Measurements from ENCODE around the gene DPEP3.
"Not testable (repeated sequence)": the region's sequence is repeated elsewhere in the genome, so short reads cannot be mapped to it uniquely, and the experiment has no call there.

The DPEP3 gene

GRCh38 chr16:67979955-67980678 lies at the start of gene DPEP3:
TSS of gene DPEP3 (minus strand) at chr16:67980499. CDS start at chr16:67980380, 119 bp downstream.
- no peak for DNase-seq (ENCODE audit: low read depth in 2 of 2)

- DNase-seq (ENCODE audit: low read depth in 2 of 2), result no peak
Measured at GRCh38 chr16:68028996-68029395, 48.7 kb upstream of the DPEP3 start.

- DNase-seq (ENCODE audit: low read depth in 2 of 2), result peak; percentile 91 to 95
Measured at GRCh38 chr16:68022728-68023537, 42.6 kb upstream of the DPEP3 start, which contains the start of the genes DDX28 and DUS2. TSS of gene DDX28 (minus strand) at chr16:68023232. CDS start at chr16:68023202, 30 bp downstream. TSS of gene DUS2 (plus strand) at chr16:68023284. CDS start at chr16:68038024, 14,740 bp downstream.

GRCh38 chr16:68022278-68022727 lies 42.0 kb upstream of the DPEP3 start:
- no peak for DNase-seq (ENCODE audit: low read depth in 2 of 2)

GRCh38 chr16:68021490-68021889 lies 41.2 kb upstream of the DPEP3 start:
- no peak for DNase-seq (ENCODE audit: low read depth in 2 of 2)

DNA sequence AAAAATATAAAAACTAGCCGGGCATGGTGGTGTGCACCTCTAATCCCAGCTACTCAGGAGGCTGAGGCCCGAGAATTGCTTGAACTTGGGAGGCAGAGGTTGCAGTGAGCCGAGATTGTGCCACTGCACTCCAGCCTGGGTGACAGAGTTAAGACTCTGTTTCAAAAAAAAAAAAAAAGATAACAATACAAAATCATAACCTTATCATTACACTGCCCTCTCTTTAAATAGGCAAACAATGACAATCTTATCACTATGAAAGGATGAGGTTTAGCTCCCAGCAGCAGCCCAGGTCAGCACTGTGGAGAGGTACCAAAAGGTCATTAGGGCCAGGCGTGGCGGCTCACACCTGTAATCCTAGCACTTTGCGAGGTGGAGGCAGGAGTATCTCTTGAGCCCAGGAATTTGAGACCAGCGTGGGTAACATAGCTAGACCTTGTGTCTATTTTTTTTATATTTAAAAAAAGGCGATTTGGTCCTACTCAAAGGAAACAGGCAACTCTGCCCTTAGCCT lies 38.9 kb upstream of the DPEP3 start:
- no peak for DNase-seq (ENCODE audit: low read depth in 2 of 2)

GRCh38 chr16:68015681-68016080 lies 35.4 kb upstream of the DPEP3 start, which contains the start of gene DPEP2NB:
TSS of gene DPEP2NB (minus strand) at chr16:68015911. CDS start at chr16:68015770, 141 bp downstream.
- no peak for DNase-seq (ENCODE audit: low read depth in 2 of 2)

DNA sequence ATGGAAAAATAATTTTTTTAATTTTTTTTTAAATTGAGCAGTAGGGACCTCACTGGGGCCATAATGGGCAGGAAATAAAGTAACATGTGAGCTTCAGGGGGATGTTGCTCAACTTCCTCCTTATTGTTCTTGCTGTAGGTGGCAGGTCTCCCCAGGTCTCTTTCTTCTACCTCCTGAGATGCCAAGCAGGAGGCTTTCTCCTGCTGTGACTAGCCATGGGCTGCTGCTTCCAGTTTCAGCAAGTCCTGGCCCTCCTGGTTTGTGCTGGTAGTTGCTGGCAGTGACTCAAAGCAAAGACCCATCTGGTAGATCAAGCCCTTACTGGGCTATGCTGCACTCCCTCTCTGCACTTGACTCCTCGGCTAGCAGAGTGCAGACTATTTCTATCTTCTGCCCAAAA lies 33.1 kb upstream of the DPEP3 start:
- no peak for DNase-seq (ENCODE audit: low read depth in 2 of 2)

- not testable (repeated sequence) for DNase-seq (ENCODE audit: low read depth in 2 of 2)
Measured at GRCh38 chr16:68009872-68010271, 29.6 kb upstream of the DPEP3 start.

GRCh38 chr16:68009157-68009735 lies 28.9 kb upstream of the DPEP3 start:
- DNase-seq (ENCODE audit: low read depth in 2 of 2), result no peak

DNA sequence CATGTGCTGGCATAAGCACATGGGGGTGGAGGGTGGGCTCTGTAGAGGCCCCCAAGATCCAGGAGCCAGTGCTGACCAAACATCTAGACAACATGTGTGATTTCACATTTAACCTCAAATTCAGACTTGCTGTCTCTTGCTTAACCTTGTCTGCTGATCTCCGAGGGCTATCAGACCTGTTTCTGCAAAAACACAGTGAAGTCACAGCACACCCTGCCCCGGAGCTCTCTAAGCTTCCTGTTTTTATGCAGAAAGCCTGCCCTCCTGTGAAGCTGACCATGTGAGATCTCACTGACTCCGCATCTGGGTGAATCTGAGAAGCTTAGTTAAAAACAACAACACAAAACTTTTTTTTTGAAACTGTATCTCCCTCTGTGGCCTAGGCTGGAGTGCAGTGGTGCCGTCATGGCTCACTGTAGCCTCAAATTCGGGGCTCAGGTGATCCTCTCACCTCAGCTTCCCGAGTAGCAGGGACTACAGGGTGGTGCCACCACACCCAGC lies 25.5 kb upstream of the DPEP3 start:
- DNase-seq (ENCODE audit: low read depth in 2 of 2), result no peak

GRCh38 chr16:68005211-68005610 lies 24.9 kb upstream of the DPEP3 start:
- no peak for DNase-seq (ENCODE audit: low read depth in 2 of 2)

- DNase-seq (ENCODE audit: low read depth in 2 of 2), result no peak
Measured at GRCh38 chr16:68003031-68003430, 22.7 kb upstream of the DPEP3 start.

GRCh38 chr16:68000450-68000849 lies 20.2 kb upstream of the DPEP3 start:
- DNase-seq (ENCODE audit: low read depth in 2 of 2), result no peak

DNA sequence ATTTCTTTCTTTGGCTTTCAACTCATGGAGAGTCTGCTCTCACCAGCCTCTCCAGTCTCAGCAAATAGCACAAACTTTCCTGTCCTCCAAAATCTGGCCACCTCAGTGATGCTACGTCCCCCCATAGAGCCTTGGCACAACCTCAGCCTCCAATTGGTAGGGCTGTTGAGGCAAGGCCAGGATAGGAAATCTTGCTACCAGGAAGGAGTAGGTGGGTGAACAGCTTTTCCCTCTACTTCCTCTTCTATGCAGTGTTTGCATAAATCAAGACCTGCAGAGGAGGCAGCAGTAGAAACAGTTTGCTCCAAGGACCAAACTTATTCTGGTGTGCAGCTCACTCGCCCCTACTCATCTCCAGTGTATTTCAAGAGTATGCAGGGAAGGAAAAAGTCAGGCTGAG lies 19.7 kb upstream of the DPEP3 start:
- no peak for DNase-seq (ENCODE audit: low read depth in 2 of 2)

GRCh38 chr16:67998779-67999688 lies 18.7 kb upstream of the DPEP3 start, which contains the start of gene DPEP2:
TSS of gene DPEP2 (minus strand) at chr16:67999484. CDS start at chr16:67993212, 6,272 bp downstream.
- not testable (repeated sequence) for DNase-seq (ENCODE audit: low read depth in 2 of 2)

DNA sequence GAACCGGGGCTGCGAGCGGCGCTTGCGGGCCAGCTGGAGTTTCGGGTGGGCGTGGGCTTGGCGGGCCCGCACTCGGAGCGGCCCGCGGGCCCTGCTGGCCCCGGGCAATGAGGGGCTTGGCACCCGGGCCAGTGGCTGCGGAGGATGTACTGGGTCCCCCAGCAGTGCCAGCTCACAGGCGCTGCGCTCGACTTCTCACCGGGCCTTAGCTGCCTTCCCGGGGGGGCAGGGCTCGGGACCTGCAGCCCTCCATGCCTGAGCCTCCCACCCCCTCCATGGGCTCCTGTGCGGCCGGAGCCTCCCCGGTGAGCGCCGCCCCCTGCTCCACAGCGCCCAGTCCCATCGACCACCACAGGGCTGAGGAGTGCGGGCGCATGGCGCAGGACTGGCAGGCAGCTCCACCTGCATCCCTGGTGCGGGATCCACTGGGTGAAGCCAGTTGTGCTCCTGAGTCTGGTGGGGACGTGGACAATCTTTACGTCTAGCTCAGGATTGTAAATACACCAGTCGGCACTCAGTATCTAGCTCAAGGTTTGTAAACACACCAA lies 18.0 kb upstream of the DPEP3 start:
- not testable (repeated sequence) for DNase-seq (ENCODE audit: low read depth in 2 of 2)

DNA sequence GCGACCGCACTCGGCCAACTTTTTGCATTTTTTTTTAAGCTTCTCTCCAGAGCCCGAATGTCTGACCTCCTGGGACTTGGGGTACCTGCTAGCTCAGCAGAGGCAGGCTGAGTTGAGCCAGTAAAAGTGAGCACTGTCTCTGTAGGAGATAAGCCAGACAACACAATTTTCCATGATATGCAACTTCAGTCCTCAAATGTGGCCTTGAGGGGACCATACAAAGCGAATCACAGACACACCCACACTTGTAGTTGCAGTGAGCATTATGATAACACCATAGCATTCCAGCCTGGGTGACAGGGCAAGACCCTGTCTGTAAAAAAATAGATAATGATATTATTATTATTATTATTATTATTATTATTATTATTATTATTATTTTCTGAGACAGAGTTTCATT lies 16.4 kb upstream of the DPEP3 start:
- no peak for DNase-seq (ENCODE audit: low read depth in 2 of 2)

GRCh38 chr16:67995423-67995822 lies 15.1 kb upstream of the DPEP3 start:
- DNase-seq (ENCODE audit: low read depth in 2 of 2), result peak in 1 of 2 experiments; percentile 22

DNA sequence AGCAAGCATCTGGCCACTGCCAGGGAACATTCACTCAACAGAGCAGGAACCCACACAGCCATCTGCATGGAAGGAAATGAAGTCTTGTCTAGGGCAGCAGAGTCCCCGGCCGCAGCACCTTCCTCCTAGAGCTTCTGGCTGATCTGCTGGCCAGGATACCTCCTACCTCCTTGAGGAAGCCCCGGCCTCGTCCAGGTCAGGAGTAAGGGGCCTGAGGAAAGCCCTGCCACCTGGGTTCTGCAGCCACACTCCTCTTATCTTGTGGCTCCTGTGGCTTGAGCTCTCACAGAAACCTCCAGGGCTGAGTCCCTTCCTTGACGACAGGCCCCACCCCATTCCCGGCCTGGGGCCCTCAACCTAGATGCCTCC lies 13.7 kb upstream of the DPEP3 start:
- not testable (repeated sequence) for DNase-seq (ENCODE audit: low read depth in 2 of 2)
